Stimulated activated CD4-positive, alpha-beta T cell treated with anti-CD3 and anti-CD28 coated beads, TNF-alpha, amount 100 ng/mL, for 4 hours (primary cell): ENCODE data around the gene LCNL1.
A peak's percentile ranks its signal among the peaks of the same experiment; 100 is the strongest.

Experiments
- DNase-seq, 3 experiments: peaks; one replicate each; pipeline ENCODE4 v3.0.0-alpha.2; 2020; ENCODE audit warnings: low read depth in 3 of 3

Gene LCNL1

DNA sequence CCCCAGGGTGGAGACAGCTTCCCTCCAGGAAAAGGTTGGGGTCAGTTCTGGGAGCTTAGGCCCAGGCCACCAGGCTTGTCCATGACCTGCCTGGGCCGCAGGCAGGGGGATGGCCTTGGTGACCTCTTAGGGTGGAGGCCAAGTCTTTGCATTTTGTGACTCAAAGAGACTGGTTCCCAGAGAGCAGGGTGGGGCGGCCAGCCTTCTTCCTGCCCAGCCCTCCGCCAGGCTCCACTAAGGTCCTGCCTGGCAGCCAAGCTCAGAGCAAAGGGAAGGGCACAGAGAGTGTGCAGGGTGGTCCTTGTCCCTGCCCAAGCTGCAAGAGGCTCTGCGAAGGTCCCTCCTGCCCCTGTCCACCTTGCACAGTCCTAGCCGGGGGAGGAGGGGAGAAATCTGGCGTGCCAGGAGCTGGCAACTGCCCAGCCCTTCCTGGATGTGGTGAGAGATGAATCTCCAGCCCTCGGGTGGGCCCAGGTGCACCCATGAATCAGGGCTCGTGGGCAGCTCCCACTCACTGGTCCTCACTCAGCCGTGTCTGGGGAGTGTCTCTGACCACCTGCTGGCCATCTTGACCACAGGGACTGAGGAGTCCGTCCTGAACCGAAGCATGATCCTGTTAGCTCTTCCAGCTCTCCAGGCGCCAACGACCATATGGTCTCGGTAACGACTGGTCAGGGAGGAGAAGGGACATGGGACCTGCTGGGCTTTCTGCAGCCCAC, 7.8 kb upstream of the LCNL1 start:
- DNase-seq: no peak

DNA sequence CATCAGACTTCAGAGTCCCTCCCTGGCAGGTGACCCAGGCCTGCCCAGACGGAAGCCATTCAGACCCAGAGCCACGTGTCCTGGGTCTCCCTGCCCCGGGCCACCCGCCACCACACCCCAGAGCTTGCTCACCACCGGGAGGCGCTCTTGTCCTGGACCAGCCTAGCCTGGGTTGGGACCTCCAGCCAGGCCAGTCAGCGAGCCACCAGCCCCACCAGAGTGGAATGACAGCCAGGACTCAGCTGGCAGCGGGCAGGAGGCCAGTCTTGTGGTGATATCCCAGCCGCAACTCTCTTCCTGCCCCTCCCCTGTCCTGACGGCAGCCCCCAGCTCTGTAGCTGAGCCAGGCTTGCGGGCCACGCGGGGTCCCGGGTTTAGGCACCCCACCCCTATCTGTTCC, 7.1 kb upstream of the LCNL1 start:
- no peak for DNase-seq

DNA sequence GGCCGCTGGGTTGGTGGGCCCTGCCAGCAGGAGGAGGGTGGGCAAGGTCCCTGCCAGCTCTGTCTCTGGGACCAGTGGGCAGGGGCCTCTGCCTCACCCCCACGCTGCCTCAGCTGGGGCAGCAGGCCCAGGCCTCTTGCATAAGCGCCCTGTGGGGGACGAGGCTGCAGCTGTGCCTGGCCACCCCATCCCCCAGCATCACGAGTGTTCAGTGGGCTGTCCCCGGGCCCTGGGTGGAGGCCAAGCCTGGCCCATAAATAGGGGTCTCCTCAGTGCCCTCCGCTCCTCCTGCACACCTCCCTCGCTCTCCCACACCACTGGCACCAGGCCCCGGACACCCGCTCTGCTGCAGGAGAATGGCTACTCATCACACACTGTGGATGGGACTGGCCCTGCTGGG, 5.6 kb upstream of the LCNL1 start, which contains the start of gene PTGDS:
Gene PTGDS, plus strand, starts transcription at position 282 of the 400 bp plus-strand sequence. Its CDS starts 75 bp downstream, at position 357.
- no peak for DNase-seq

DNA sequence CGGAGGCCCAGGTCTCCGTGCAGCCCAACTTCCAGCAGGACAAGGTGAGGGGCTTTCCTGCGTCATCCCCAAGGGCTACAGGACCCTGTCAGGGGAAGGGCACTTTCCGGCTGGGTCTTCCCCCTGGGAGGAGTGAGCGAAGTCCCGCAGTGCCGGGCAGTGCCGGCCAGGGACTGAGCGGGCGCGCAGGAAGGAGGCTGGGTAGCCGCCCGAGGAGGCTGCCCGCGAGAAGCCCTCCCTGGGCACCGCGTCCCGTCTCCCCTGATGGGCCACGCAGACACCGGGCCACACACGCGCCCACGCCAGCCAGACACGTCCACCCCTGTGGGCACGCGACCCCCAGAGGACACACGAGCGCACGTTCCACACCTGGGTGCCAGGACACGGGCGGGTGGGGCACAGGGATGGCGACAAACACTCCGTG, 5.1 kb upstream of the LCNL1 start:
- DNase-seq: no peak

DNA sequence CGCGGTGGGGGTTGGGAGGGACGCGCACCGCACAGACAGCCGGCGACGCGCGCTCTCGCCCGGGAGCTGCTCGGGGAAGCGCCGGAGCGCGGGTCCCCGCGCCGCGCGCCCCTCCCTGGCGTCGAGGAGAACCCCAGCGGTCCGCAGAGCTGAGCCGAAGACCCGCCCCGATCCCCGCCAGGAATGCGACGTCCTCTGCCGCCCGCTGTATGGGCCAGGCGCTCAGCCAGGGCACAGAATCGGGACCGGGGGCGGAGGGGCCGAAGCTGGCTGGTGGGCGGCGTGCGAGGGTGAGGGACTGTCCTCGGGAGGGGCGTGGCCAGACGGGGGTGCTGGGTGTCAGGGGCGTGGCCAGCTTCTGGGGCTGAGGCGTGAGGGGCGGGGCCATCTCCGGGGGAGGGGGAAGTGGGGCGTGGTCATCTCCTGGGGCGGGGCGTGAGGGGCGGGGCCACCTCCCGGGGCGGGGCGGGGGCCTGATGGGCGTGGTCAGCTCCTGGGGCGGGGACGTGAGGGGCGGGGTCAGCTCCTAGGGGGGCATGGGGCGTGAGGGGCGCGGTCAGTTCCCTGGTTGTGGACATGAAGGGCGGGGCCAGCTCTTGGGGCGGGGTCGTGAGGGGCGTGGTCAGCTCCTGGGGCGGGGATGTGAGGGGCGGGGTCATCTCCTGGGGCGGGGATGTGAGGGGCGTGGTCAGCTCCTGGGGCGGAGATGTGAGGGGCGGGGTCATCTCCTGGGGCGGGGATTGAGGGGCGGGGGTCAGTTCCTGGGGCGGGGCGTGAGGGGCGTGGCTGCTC, 4.5 kb upstream of the LCNL1 start:
- peak; percentile 36 to 63 (median 39) for DNase-seq

DNA sequence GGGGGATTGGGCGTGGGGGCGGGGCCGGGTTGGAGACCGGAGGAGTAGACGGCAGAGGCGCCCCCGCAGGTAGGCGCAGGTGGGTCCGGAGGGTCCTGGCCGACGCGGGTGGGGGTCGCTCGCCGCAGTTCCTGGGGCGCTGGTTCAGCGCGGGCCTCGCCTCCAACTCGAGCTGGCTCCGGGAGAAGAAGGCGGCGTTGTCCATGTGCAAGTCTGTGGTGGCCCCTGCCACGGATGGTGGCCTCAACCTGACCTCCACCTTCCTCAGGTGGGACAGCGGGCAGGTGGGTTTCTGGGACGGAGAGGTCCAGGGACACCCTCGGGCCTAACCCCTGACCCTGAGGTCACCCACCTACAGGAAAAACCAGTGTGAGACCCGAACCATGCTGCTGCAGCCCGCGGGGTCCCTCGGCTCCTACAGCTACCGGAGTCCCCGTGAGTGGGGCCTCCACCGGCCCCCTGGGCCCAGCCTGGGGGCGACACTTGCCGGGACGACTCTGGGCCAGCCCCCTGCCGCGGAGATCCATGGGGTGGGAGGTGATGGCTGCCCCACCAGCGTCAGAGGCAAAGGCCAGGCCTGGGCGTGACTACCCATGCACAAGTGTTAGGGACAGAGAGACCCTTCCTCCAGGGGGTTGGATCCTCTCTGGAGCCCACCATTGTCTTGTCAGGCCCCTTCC, 3.8 kb upstream of the LCNL1 start:
- DNase-seq: no peak

DNA sequence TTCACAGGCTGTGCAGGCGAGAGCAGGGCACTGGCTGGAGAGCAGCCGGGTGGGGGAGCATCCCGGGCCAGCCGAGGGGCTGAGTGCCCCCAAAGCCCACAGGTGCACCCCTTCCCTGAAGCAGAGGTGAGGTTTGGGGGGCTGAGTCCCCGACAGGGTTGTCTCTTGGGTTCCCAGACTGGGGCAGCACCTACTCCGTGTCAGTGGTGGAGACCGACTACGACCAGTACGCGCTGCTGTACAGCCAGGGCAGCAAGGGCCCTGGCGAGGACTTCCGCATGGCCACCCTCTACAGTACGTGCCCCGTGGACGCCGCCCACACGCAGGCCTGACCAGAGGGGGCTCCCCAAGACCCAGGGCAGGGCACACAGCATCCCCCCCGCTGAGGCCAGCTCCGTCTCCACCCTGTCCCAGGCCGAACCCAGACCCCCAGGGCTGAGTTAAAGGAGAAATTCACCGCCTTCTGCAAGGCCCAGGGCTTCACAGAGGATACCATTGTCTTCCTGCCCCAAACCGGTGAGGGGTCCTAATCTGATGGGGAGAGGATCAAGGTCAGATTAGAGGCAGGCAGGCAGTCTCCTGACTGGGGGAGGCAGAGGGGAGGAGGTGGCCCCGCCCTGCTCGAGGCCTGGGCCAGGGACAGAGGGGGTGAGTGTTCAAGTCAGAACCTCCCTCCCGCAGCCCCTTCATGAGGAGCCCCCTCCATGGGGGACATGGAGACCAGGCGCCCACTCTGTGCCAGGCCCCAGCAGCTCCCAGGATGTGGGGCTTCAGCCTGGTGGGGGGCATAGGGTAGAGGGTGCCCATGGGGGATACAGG, 2.8 kb upstream of the LCNL1 start:
- DNase-seq: no peak

GRCh38 chr9:136980669-136981478, 1.9 kb upstream of the LCNL1 start:
- no peak for DNase-seq

GRCh38 chr9:136981588-136982231, 1.1 kb upstream of the LCNL1 start:
- DNase-seq: no peak

GRCh38 chr9:136983167-136983566, 374 bp downstream of the LCNL1 start:
- no peak for DNase-seq

- no peak for DNase-seq
Measured at GRCh38 chr9:136983656-136984314, 992 bp downstream of the LCNL1 start.

DNA sequence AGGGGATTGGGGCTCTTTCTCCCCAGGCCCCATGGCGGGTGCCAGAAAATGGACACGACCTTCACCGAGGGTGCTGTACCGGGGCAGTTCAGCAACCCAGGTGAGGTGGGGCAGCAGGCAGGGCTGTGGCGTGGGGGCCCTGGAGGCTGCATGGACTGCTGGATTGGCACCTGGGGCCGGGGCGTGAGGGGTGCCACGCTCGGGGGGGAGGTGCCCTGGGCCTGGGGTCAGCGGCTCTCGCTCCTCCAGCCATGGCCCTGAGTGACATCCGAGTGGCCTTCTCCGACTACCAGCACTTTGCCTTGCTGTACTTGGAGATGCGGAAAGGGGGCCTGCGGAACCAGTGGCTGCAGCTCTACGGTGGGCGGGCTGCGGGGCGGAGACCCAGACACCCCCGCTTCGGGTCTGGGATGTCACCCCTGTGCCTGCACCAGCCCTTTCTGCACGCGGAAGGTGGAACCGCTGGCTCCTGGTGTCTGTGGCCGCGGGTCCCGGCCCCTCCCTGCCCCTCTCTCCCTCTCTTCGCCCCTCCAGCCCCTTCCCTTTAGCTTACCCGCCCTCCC, 1.8 kb downstream of the LCNL1 start:
- DNase-seq: no peak

DNA sequence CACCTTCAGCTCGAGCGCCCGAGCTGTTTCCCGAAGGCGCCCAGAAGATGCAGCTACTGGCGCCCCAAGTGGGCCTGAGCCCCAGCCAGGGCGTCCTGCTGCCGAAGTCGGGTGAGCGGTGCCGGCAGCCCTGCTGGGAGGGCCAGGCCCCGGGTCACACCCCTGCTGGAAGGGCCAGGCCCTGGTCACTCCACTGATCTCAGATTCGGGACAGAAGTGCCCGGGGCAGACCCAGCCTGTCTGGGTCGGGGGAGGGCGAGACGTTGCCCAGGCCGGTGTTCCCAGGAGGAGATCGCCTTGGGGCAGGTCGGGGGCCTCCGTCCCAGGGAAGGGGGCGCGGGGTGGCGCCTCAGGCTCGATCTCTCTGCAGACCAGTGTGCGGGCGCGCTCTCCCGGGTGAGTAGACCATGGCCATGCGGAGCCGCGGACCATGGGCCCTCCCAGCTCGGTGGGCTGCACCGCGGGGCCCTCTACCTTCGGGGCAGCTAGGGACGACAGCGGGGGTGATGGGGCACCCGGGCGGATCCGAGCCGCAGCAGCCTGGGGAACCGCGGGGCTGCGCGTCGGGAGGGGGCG, 2.3 kb downstream of the LCNL1 start:
- DNase-seq: no peak

DNA sequence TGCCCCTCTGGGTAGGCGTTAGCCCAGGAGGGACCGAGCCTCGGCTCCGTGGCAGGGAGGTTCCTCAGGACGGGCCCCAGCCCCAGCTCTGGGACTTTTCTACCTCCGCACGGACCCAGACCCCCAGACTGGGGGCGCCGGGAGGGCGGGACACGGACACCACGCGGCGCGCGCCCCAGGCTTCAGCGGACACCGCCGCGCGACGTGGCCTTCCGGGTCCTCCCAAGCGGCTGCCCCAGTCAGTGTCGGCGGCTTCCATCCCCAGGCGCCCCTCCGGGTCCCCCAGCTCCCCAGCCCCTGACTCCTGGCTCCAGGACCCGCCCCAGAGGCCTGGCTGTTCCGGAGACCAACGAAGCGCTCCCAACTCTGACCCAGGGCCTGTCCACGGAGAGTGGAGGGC, 3.1 kb downstream of the LCNL1 start:
- no peak for DNase-seq

GRCh38 chr9:136988872-136989271, 6.1 kb downstream of the LCNL1 start:
- no peak for DNase-seq

- DNase-seq: no peak
Measured at GRCh38 chr9:136990242-136990911, 7.6 kb downstream of the LCNL1 start.

GRCh38 chr9:136991993-136992818, 9.4 kb downstream of the LCNL1 start, which contains the start of gene PAXX:
Gene PAXX, plus strand, starts transcription at chr9:136992422. Its CDS starts 22 bp downstream, at chr9:136992444.
- DNase-seq: peak; percentile 89 to 96 (median 90)
